IMR-90 (cell line): ENCODE results near the gene MEIOB. TPM values are rescaled to one million over a fixed set of nuclear protein-coding genes. Genes with fewer than 3 reads are reported as not detected.

ENCODE experiments used
- ATAC-seq: fragments of 200-7000 bp; cut with Tn5 transposase; 2 replicates; pipeline ENCODE4 v1.9.1; 2020; ENCODE audit warnings: low read depth, mild to moderate bottlenecking, moderate library complexity
- BruUV-seq: library from RNA; stranded (reverse); fragments of 400-500 nt; replicated peaks from 2 replicates; lab custom pipeline; 2021; lab: Mats Ljungman, UMichigan
- CTCF ChIA-PET: fragments of 300-600 bp; formaldehyde crosslinking; extraction: SDS; loops from one replicate; lab custom pipeline; 2021; ENCODE audit warnings: antibody characterized with exemption; lab: Yijun Ruan, JAX
- POLR2A ChIA-PET: fragments of 300-600 bp; sonication (Branson Sonifier 250); formaldehyde crosslinking; loops from one replicate; lab custom pipeline; 2022; ENCODE audit warnings: antibody characterized with exemption; ENCODE audit not compliant: unreplicated experiment; lab: Charles Lee
- DNase-seq: peaks from one replicate; pipeline ENCODE4 v3.0.0; 2013
- H2AFZ ChIP-seq: replicated peaks from 2 replicates; pipeline ENCODE3; 2013; ENCODE audit warnings: low read length, mild to moderate bottlenecking; ENCODE audit not compliant: poor library complexity
- H2AK5ac ChIP-seq: 2 replicates; pipeline ENCODE4 v1.6.1; 2013; ENCODE audit warnings: low read depth, low read length, inconsistent platforms
- H2AK9ac ChIP-seq: replicated peaks from 2 replicates; pipeline ENCODE3; 2013; ENCODE audit warnings: mild to moderate bottlenecking, low read depth, low read length, moderate library complexity; ENCODE audit not compliant: poor library complexity
- H2BK120ac ChIP-seq: 2 replicates; pipeline ENCODE4 v1.6.1; 2013; ENCODE audit warnings: low read depth, low read length, inconsistent platforms
- H2BK15ac ChIP-seq: 3 replicates; pipeline ENCODE4 v1.6.1; 2013; ENCODE audit warnings: low read depth, low read length, inconsistent platforms
- H2BK20ac ChIP-seq: 2 replicates; pipeline ENCODE4 v1.6.1; 2013; ENCODE audit warnings: low read depth, mild to moderate bottlenecking, inconsistent platforms, low read length, moderate library complexity
- H2BK5ac ChIP-seq: 2 replicates; pipeline ENCODE4 v1.6.1; 2013; ENCODE audit warnings: mild to moderate bottlenecking, low read depth, low read length, inconsistent platforms; ENCODE audit not compliant: poor library complexity, severe bottlenecking
- H3K14ac ChIP-seq: replicated peaks from 2 replicates; pipeline ENCODE4 v1.6.1; 2013; ENCODE audit warnings: low read depth, low read length, inconsistent platforms
- H3K18ac ChIP-seq: 2 replicates; pipeline ENCODE4 v1.6.1; 2013; ENCODE audit warnings: low read depth, low read length, control low read depth
- H3K23ac ChIP-seq: 2 replicates; pipeline ENCODE4 v1.6.1; 2013; ENCODE audit warnings: low read depth, low read length, inconsistent platforms
- H3K27ac ChIP-seq: 2 replicates; pipeline ENCODE4 v1.5.1; 2013; ENCODE audit warnings: mild to moderate bottlenecking, control low read depth, low read length; ENCODE audit not compliant: insufficient read depth
- H3K27me3 ChIP-seq: 2 replicates; pipeline ENCODE4 v1.6.1; 2013; ENCODE audit warnings: low read length; ENCODE audit not compliant: control insufficient read depth, insufficient read depth
- H3K36me3 ChIP-seq: 2 replicates; pipeline ENCODE4 v1.6.1; 2013; ENCODE audit warnings: low read length, mixed read lengths; ENCODE audit not compliant: control insufficient read depth, insufficient read depth
- H3K4ac ChIP-seq: 2 replicates; pipeline ENCODE4 v1.6.1; 2013; ENCODE audit warnings: low read depth, low read length, inconsistent platforms
- H3K4me1 ChIP-seq: 2 replicates; pipeline ENCODE4 v1.6.1; 2013; ENCODE audit warnings: low read length, mixed read lengths; ENCODE audit not compliant: control insufficient read depth, insufficient read depth
- H3K4me2 ChIP-seq: 2 replicates; pipeline ENCODE4 v1.6.1; 2013; ENCODE audit warnings: low read depth, mild to moderate bottlenecking, control low read depth, low read length, moderate library complexity
- H3K4me3 ChIP-seq: 2 replicates; pipeline ENCODE4 v1.5.1; 2013; ENCODE audit warnings: low read depth, mild to moderate bottlenecking, control low read depth, low read length, moderate library complexity; ENCODE audit not compliant: insufficient read depth
- H3K56ac ChIP-seq: 2 replicates; pipeline ENCODE4 v1.6.1; 2013; ENCODE audit warnings: low read length, inconsistent platforms; ENCODE audit not compliant: insufficient read depth; ENCODE audit errors: extremely low read depth
- H3K79me1 ChIP-seq, 2 experiments: 2 replicates each; pipeline ENCODE4 v1.6.1; 2013; ENCODE audit warnings: low read length in 2 of 2, inconsistent platforms in 1 of 2, low read depth in 1 of 2
- H3K9ac ChIP-seq: 2 replicates; pipeline ENCODE4 v1.6.1; 2013; ENCODE audit warnings: low read depth, low read length, control low read depth
- H3K9me1 ChIP-seq: 2 replicates; pipeline ENCODE4 v1.6.1; 2013; ENCODE audit warnings: low read length, inconsistent platforms; ENCODE audit not compliant: insufficient read depth
- H3K9me3 ChIP-seq: 2 replicates; pipeline ENCODE4 v1.6.1; 2013; ENCODE audit warnings: low read length; ENCODE audit not compliant: control insufficient read depth, insufficient read depth
- H4K20me1 ChIP-seq: 2 replicates; pipeline ENCODE4 v1.6.1; 2013; ENCODE audit warnings: low read length, inconsistent platforms; ENCODE audit not compliant: insufficient read depth
- H4K5ac ChIP-seq: 2 replicates; pipeline ENCODE4 v1.6.1; 2013; ENCODE audit warnings: mild to moderate bottlenecking, low read depth, low read length, control low read depth
- H4K8ac ChIP-seq, 2 experiments: 2 replicates each; pipeline ENCODE4 v1.6.1; 2013; ENCODE audit warnings: low read depth in 2 of 2, low read length in 2 of 2, control low read depth in 1 of 2, inconsistent platforms in 1 of 2
- H4K91ac ChIP-seq: 2 replicates; pipeline ENCODE4 v1.6.1; 2013; ENCODE audit warnings: low read depth, low read length, inconsistent platforms; ENCODE audit not compliant: insufficient read depth
- BHLHE40 ChIP-seq: fragments of 150-350 bp; IDR thresholded peaks from 2 replicates; pipeline ENCODE4 v1.6.1; 2016; ENCODE audit warnings: mild to moderate bottlenecking, low read depth, low read length
- CEBPB ChIP-seq: IDR thresholded peaks from 2 replicates; pipeline ENCODE4 v1.6.1; 2012; ENCODE audit warnings: low read depth, low read length, improper control_type of control experiment
- CHD1 ChIP-seq: IDR thresholded peaks from 2 replicates; pipeline ENCODE4 v1.6.1; 2012; ENCODE audit warnings: low read depth, low read length, improper control_type of control experiment
- CTCF ChIP-seq: conservative IDR thresholded peaks from 2 replicates; pipeline ENCODE4 v1.5.1; 2012; ENCODE audit warnings: mild to moderate bottlenecking, low read depth, low read length, improper control_type of control experiment
- ELK1 ChIP-seq: fragments of 150-350 bp; IDR thresholded peaks from 2 replicates; pipeline ENCODE4 v1.6.1; 2016; ENCODE audit warnings: low read depth, mild to moderate bottlenecking, low read length, moderate library complexity, borderline replicate concordance
- FOS ChIP-seq: fragments of 150-350 bp; IDR thresholded peaks from 2 replicates; pipeline ENCODE4 v1.6.1; 2016; ENCODE audit warnings: low read depth, low read length
- MAFK ChIP-seq: IDR thresholded peaks from 2 replicates; pipeline ENCODE4 v1.6.1; 2012; ENCODE audit warnings: low read depth, low read length, improper control_type of control experiment
- MAZ ChIP-seq: IDR thresholded peaks from 2 replicates; pipeline ENCODE4 v1.6.1; 2012; ENCODE audit warnings: low read depth, mild to moderate bottlenecking, low read length, improper control_type of control experiment, moderate library complexity, borderline replicate concordance
- MXI1 ChIP-seq: IDR thresholded peaks from 2 replicates; pipeline ENCODE4 v1.6.1; 2012; ENCODE audit warnings: low read depth, mild to moderate bottlenecking, low read length, moderate library complexity, borderline replicate concordance
- NFE2L2 ChIP-seq: fragments of 150-350 bp; IDR thresholded peaks from 2 replicates; pipeline ENCODE4 v1.6.1; 2016; ENCODE audit warnings: low read depth, mild to moderate bottlenecking, low read length
- POLR2A ChIP-seq: IDR thresholded peaks from 2 replicates; pipeline ENCODE4 v1.6.1; 2012; ENCODE audit warnings: mild to moderate bottlenecking, low read depth, low read length
- RAD21 ChIP-seq: IDR thresholded peaks from 2 replicates; pipeline ENCODE4 v1.6.1; 2012; ENCODE audit warnings: low read length, improper control_type of control experiment
- RCOR1 ChIP-seq: IDR thresholded peaks from 2 replicates; pipeline ENCODE4 v1.6.1; 2012; ENCODE audit warnings: mild to moderate bottlenecking, low read length, improper control_type of control experiment; ENCODE audit not compliant: insufficient replicate concordance
- RFX5 ChIP-seq: IDR thresholded peaks from 2 replicates; pipeline ENCODE4 v1.8.0; 2012; ENCODE audit warnings: low read depth, mild to moderate bottlenecking, low read length, moderate library complexity
- SMC3 ChIP-seq: fragments of 150-350 bp; IDR thresholded peaks from 2 replicates; pipeline ENCODE4 v1.6.1; 2016; ENCODE audit warnings: low read depth, mild to moderate bottlenecking, antibody characterized with exemption, low read length, moderate library complexity
- USF2 ChIP-seq: fragments of 150-350 bp; IDR thresholded peaks from 2 replicates; pipeline ENCODE4 v1.6.1; 2017; ENCODE audit warnings: mild to moderate bottlenecking, antibody characterized with exemption, low read length, low read depth
- WGBS, 2 experiments: methylation state at CpG; one replicate each; pipeline versions ENCODE4 v1.1.5 to v1.1.7; 2013; ENCODE audit warnings: missing lambda C conversion rate in 2 of 2; ENCODE audit not compliant: insufficient read length in 1 of 2; ENCODE audit errors: extremely low coverage in 2 of 2; 5-methylcytosine and 5-hydroxymethylcytosine counted together
- dilution Hi-C: fragments of 300-500 bp; cut with HindIII; formaldehyde crosslinking; loops from one replicate; pipeline ENCODE4 v1.14.3; 2018; ENCODE audit warnings: low sequenced_read_pairs; ENCODE audit not compliant: unreplicated experiment
- in situ Hi-C: fragments of 300-500 bp; cut with MboI; formaldehyde crosslinking; loops from 3 replicates; pipeline ENCODE4 v1.14.3; 2019; ENCODE audit warnings: low sequenced_read_pairs, inconsistent platforms, mixed read lengths
- intact Hi-C: fragments of 100-400 bp; cut with micrococcal nuclease; formaldehyde crosslinking; loops from 2 replicates; pipeline ENCODE4 v1.10.0; 2022
- polyA plus RNA-seq, 3 experiments: library from polyadenylated mRNA; depleted of rRNA; stranded (reverse); fragments of >200 nt; gene quantifications; 2 replicates each; pipeline ENCODE4 v1.2.3, GENCODE V29; 2012; ENCODE audit warnings: low replicate concordance in 1 of 3
- total RNA-seq: library from RNA; depleted of rRNA; stranded (reverse); fragments of >200 nt; gene quantifications from 2 replicates; pipeline ENCODE4 v1.2.3, GENCODE V29; 2012

The MEIOB gene
- total and polyA plus RNA-seq, 2 of the 4 experiments (the other 2 are of a cell fraction): 0.14 TPM; not detected in 1

- Histone ChIP-seq H3K23ac (no peak overlapping the region), H3K27ac (no peak overlapping the region), H3K4me1 (no peaks in the 10 kb centered on the region), H3K79me1 (no peaks in the 10 kb centered on the region), H4K8ac (no peak overlapping the region), H2AK9ac (no peak overlapping the region), H3K18ac (no peak overlapping the region), H3K14ac (no peak overlapping the region), H2AK5ac (no peak overlapping the region), H4K5ac (no peak overlapping the region), H3K9ac (no peak overlapping the region), H2BK15ac (no peak overlapping the region), H4K20me1 (no peaks in the 10 kb centered on the region), H2BK20ac (no peak overlapping the region), H3K4me2 (no peak overlapping the region), H3K36me3 (no peaks in the 10 kb centered on the region), H4K91ac (no peak overlapping the region), H3K27me3 (peaks cover 63% of the 10 kb centered on the region), H2BK120ac (no peak overlapping the region), H3K4me3 (no peak overlapping the region), H3K9me3 (no peaks in the 10 kb centered on the region), H3K9me1 (no peaks in the 10 kb centered on the region), H2AFZ (no peak overlapping the region), H3K56ac (no peak overlapping the region), H2BK5ac (no peak overlapping the region), H3K4ac (no peak overlapping the region)
- in situ Hi-C loops: no loop called here
- ChIA-PET POLR2A (no interaction called here), CTCF (no interaction called here)
- ATAC-seq: no peak
- WGBS, 2 experiments: 82% methylated on average over 6 of the region's 17 CpGs; no CpG with 5 or more reads in 1 of the 2 experiments
- dilution Hi-C loops: no loop called here
- TF ChIP-seq CTCF (no peak), POLR2A (no peak), BHLHE40 (no peak), RAD21 (no peak), FOS (no peak), ELK1 (no peak), SMC3 (no peak), NFE2L2 (no peak), MXI1 (no peak), RFX5 (no peak), CEBPB (no peak), MAZ (no peak), MAFK (no peak), CHD1 (no peak), RCOR1 (no peak), USF2 (no peak)
- BruUV-seq: no TSS peak
- DNase-seq: no peak
- intact Hi-C loops: no loop called here
Measured at GRCh38 chr16:1908184-1908583, 36.2 kb upstream of the MEIOB start.
